NCI-H2171 treated with DMSO at 0.1 percent for 48 hours (cell line): ENCODE measurements around the gene MMP20.

ENCODE experiments used
- DNase-seq: peaks from one replicate; lab custom pipeline; 2025; lab: John Stamatoyannopoulos, UW

Gene MMP20

GRCh38 chr11:102592634-102593581 lies 32.2 kb downstream of the MMP20 start:
- no peak for DNase-seq

- no peak for DNase-seq
Measured at GRCh38 chr11:102592131-102592530, 33.0 kb downstream of the MMP20 start.

GRCh38 chr11:102591160-102591718 lies 33.9 kb downstream of the MMP20 start:
- no peak for DNase-seq

- DNase-seq: no peak
Measured at GRCh38 chr11:102590276-102591049, 34.7 kb downstream of the MMP20 start.

GRCh38 chr11:102589047-102589459 lies 36.1 kb downstream of the MMP20 start:
- DNase-seq: no peak

- no peak for DNase-seq
Measured at GRCh38 chr11:102587722-102588121, 37.4 kb downstream of the MMP20 start.

- no peak for DNase-seq
Measured at GRCh38 chr11:102583141-102583873, 41.8 kb downstream of the MMP20 start.

GRCh38 chr11:102582140-102582539 lies 43.0 kb downstream of the MMP20 start:
- DNase-seq: no peak

- DNase-seq: no peak
Measured at GRCh38 chr11:102581066-102581465, 44.1 kb downstream of the MMP20 start.

- no peak for DNase-seq
Measured at GRCh38 chr11:102580185-102580951, 44.8 kb downstream of the MMP20 start.

- no peak for DNase-seq
Measured at GRCh38 chr11:102577723-102578122, 47.4 kb downstream of the MMP20 start.

- DNase-seq: no peak
Measured at GRCh38 chr11:102577182-102577581, 48.0 kb downstream of the MMP20 start.

GRCh38 chr11:102576350-102576749 lies 48.8 kb downstream of the MMP20 start:
- DNase-seq: no peak

- DNase-seq: no peak
Measured at GRCh38 chr11:102575012-102575411, 50.1 kb downstream of the MMP20 start.

- DNase-seq: no peak
Measured at GRCh38 chr11:102573851-102574250, 51.3 kb downstream of the MMP20 start.

- no peak for DNase-seq
Measured at GRCh38 chr11:102572554-102573220, 52.4 kb downstream of the MMP20 start.

GRCh38 chr11:102568851-102569250 lies 56.3 kb downstream of the MMP20 start:
- DNase-seq: no peak

- DNase-seq: no peak
Measured at GRCh38 chr11:102566112-102566511, 59.0 kb downstream of the MMP20 start.

- DNase-seq: no peak
Measured at GRCh38 chr11:102564110-102564509, 61.0 kb downstream of the MMP20 start.

GRCh38 chr11:102561636-102562035 lies 63.5 kb downstream of the MMP20 start:
- DNase-seq: no peak
